Measurements from ENCODE around the gene RIC8B.

Gene RIC8B

GRCh38 chr12:106801167-106801708, 26.8 kb downstream of the RIC8B start:
- no peak for TF ChIP-seq CTCF (IDR thresholded peaks at IDR 0.05; ENCODE audit: low read depth, low read length)
- no peak overlapping the region for H3K4me3 ChIP-seq (ENCODE audit: low read depth, low read length)

GRCh38 chr12:106801830-106802533, 27.5 kb downstream of the RIC8B start:
- H3K4me3 ChIP-seq (ENCODE audit: low read depth, low read length): no peak overlapping the region
- no peak for TF ChIP-seq CTCF (IDR thresholded peaks at IDR 0.05; ENCODE audit: low read depth, low read length)

- no peak overlapping the region for H3K4me3 ChIP-seq (ENCODE audit: low read depth, low read length)
- TF ChIP-seq CTCF (IDR thresholded peaks at IDR 0.05; ENCODE audit: low read depth, low read length): no peak
Measured at GRCh38 chr12:106804668-106805067, 30.2 kb downstream of the RIC8B start.

GRCh38 chr12:106814714-106815113, 40.2 kb downstream of the RIC8B start:
- no peak overlapping the region for H3K4me3 ChIP-seq (ENCODE audit: low read depth, low read length)
- TF ChIP-seq CTCF (IDR thresholded peaks at IDR 0.05; ENCODE audit: low read depth, low read length): no peak

- TF ChIP-seq CTCF (IDR thresholded peaks at IDR 0.05; ENCODE audit: low read depth, low read length): no peak
- no peak overlapping the region for H3K4me3 ChIP-seq (ENCODE audit: low read depth, low read length)
Measured at GRCh38 chr12:106815741-106816140, 41.3 kb downstream of the RIC8B start.

- no peak for TF ChIP-seq CTCF (IDR thresholded peaks at IDR 0.05; ENCODE audit: low read depth, low read length)
Measured at GRCh38 chr12:106816231-106816630, 41.7 kb downstream of the RIC8B start.

GRCh38 chr12:106819991-106820390, 45.5 kb downstream of the RIC8B start:
- H3K4me3 ChIP-seq (ENCODE audit: low read depth, low read length): no peak overlapping the region
- no peak for TF ChIP-seq CTCF (IDR thresholded peaks at IDR 0.05; ENCODE audit: low read depth, low read length)

More at GRCh38 chr12:106816231-106816630, 41.7 kb downstream of the RIC8B start:
- H3K4me3 ChIP-seq (ENCODE audit: low read depth, low read length): no peak overlapping the region
